Panc1 (cell line): ENCODE results near the gene ZNF284.

ENCODE experiments used
- POLR2AphosphoS5 ChIP-seq: IDR thresholded peaks from 2 replicates; pipeline ENCODE4 v1.6.1; 2012; ENCODE audit warnings: mild to moderate bottlenecking, low read depth, low read length, moderate library complexity
- SIN3A ChIP-seq: IDR thresholded peaks from 2 replicates; pipeline ENCODE4 v1.6.1; 2012; ENCODE audit warnings: low read depth, mild to moderate bottlenecking, low read length, moderate library complexity, borderline replicate concordance; ENCODE audit not compliant: insufficient read depth
- TCF7L2 ChIP-seq: IDR thresholded peaks from 2 replicates; pipeline ENCODE4 v1.6.1; 2011; ENCODE audit warnings: mild to moderate bottlenecking, low read depth, low read length, inconsistent platforms
- TF ChIP-seq, protein P1 (sequence below): fragments of 450-650 bp; IDR thresholded peaks from 2 replicates; pipeline ENCODE4 v1.5.1; 2017; ENCODE audit warnings: mild to moderate bottlenecking
- TF ChIP-seq, protein P2 (sequence below), 2 experiments: IDR thresholded peaks; 2 replicates each; pipeline ENCODE4 v1.6.1; 2011 to 2012; ENCODE audit warnings: low read depth in 2 of 2, control low read depth in 1 of 2, low read length in 1 of 2, mild to moderate bottlenecking in 1 of 2, moderate library complexity in 1 of 2; ENCODE audit not compliant: insufficient read depth in 1 of 2

DNA sequence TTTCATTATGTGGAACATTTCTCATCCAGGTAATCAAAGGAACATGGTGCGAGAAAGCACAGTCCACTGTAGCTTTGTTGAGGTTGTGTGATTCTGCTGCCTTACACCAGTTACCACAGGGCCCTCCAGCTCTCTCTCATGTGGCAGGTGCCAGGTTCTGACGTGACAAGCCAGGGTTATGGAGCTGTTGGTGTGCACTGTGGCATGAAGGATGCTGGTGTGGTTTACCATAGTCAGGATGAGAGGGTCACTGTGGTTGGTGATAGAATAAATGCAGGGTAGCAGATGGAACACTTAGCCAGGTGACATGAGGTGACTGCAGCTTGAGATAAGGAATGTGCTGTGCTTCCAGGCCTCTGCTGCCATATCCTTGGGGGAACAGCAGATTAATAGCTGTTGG is 12.7 kb upstream of the ZNF284 start:
- TF ChIP-seq POLR2AphosphoS5 (no peak), TCF7L2 (no peak), SIN3A (no peak)
- TF ChIP-seq, protein P1, sequence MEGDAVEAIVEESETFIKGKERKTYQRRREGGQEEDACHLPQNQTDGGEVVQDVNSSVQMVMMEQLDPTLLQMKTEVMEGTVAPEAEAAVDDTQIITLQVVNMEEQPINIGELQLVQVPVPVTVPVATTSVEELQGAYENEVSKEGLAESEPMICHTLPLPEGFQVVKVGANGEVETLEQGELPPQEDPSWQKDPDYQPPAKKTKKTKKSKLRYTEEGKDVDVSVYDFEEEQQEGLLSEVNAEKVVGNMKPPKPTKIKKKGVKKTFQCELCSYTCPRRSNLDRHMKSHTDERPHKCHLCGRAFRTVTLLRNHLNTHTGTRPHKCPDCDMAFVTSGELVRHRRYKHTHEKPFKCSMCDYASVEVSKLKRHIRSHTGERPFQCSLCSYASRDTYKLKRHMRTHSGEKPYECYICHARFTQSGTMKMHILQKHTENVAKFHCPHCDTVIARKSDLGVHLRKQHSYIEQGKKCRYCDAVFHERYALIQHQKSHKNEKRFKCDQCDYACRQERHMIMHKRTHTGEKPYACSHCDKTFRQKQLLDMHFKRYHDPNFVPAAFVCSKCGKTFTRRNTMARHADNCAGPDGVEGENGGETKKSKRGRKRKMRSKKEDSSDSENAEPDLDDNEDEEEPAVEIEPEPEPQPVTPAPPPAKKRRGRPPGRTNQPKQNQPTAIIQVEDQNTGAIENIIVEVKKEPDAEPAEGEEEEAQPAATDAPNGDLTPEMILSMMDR, result no peak
- TF ChIP-seq, protein P2, sequence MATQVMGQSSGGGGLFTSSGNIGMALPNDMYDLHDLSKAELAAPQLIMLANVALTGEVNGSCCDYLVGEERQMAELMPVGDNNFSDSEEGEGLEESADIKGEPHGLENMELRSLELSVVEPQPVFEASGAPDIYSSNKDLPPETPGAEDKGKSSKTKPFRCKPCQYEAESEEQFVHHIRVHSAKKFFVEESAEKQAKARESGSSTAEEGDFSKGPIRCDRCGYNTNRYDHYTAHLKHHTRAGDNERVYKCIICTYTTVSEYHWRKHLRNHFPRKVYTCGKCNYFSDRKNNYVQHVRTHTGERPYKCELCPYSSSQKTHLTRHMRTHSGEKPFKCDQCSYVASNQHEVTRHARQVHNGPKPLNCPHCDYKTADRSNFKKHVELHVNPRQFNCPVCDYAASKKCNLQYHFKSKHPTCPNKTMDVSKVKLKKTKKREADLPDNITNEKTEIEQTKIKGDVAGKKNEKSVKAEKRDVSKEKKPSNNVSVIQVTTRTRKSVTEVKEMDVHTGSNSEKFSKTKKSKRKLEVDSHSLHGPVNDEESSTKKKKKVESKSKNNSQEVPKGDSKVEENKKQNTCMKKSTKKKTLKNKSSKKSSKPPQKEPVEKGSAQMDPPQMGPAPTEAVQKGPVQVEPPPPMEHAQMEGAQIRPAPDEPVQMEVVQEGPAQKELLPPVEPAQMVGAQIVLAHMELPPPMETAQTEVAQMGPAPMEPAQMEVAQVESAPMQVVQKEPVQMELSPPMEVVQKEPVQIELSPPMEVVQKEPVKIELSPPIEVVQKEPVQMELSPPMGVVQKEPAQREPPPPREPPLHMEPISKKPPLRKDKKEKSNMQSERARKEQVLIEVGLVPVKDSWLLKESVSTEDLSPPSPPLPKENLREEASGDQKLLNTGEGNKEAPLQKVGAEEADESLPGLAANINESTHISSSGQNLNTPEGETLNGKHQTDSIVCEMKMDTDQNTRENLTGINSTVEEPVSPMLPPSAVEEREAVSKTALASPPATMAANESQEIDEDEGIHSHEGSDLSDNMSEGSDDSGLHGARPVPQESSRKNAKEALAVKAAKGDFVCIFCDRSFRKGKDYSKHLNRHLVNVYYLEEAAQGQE (IDR thresholded peaks at IDR 0.05; ENCODE audit: insufficient read depth in 1 of 2, low read depth in 2 of 2, low read length in 1 of 2), result no peak
